Panc1 (cell line): ENCODE measurements around the gene RNF43. TPM values are rescaled to one million over a fixed set of nuclear protein-coding genes. Genes with fewer than 3 reads are reported as not detected.
"Not testable (repeated sequence)": the region's sequence is repeated elsewhere in the genome, so short reads cannot be mapped to it uniquely, and the experiment has no call there.

Experiments used
- ATAC-seq: fragments of 200-7000 bp; cut with Tn5 transposase; 2 replicates; pipeline ENCODE4 v1.9.1; 2020; ENCODE audit warnings: mild to moderate bottlenecking, moderate library complexity
- BruUV-seq: library from RNA; stranded (reverse); fragments of 400-500 nt; replicated peaks from 2 replicates; lab custom pipeline; 2021; lab: Mats Ljungman, UMichigan
- CTCF ChIA-PET: fragments of 300-600 bp; sonication (Branson Sonifier 250); formaldehyde crosslinking; loops from one replicate; lab custom pipeline; 2022; ENCODE audit warnings: antibody characterized with exemption; lab: Charles Lee
- POLR2A ChIA-PET: fragments of 300-600 bp; sonication (Branson Sonifier 250); formaldehyde crosslinking; loops from one replicate; lab custom pipeline; 2022; ENCODE audit warnings: antibody characterized with exemption; lab: Charles Lee
- DNase-seq: peaks from one replicate; pipeline ENCODE4 v3.0.0-alpha.2; 2010; ENCODE audit warnings: low read depth, low spot score
- H3K27ac ChIP-seq: 2 replicates; pipeline ENCODE4 v1.5.1; 2011; ENCODE audit warnings: mild to moderate bottlenecking, low read length, inconsistent platforms
- H3K27me3 ChIP-seq: fragments of 200-500 bp; sonication (Bioruptor generic); 2 replicates; pipeline ENCODE4 v1.6.0; 2014; ENCODE audit warnings: low read length, inconsistent platforms; ENCODE audit not compliant: control insufficient read depth, insufficient read depth
- H3K36me3 ChIP-seq: fragments of 200-500 bp; sonication (Bioruptor generic); 2 replicates; pipeline ENCODE4 v1.5.1; 2014; ENCODE audit warnings: inconsistent platforms, mild to moderate bottlenecking, low read length, moderate library complexity; ENCODE audit not compliant: control insufficient read depth, insufficient read depth
- H3K4me1 ChIP-seq: 2 replicates; pipeline ENCODE4 v1.5.1; 2011; ENCODE audit warnings: inconsistent platforms, mild to moderate bottlenecking, low read length, moderate library complexity; ENCODE audit not compliant: control insufficient read depth, insufficient read depth
- H3K4me3 ChIP-seq, 2 experiments: 2 replicates each; pipeline ENCODE4 v1.5.1; 2011 to 2012; ENCODE audit warnings: low read depth in 2 of 2, low read length in 2 of 2, mild to moderate bottlenecking in 2 of 2, inconsistent platforms in 1 of 2, moderate library complexity in 1 of 2
- H3K9me3 ChIP-seq: fragments of 200-500 bp; sonication (Bioruptor generic); 2 replicates; pipeline ENCODE4 v1.5.1; 2014; ENCODE audit warnings: low read depth, mild to moderate bottlenecking, inconsistent platforms, low read length, moderate library complexity; ENCODE audit not compliant: control insufficient read depth, insufficient read depth
- POLR2AphosphoS5 ChIP-seq: IDR thresholded peaks from 2 replicates; pipeline ENCODE4 v1.6.1; 2012; ENCODE audit warnings: mild to moderate bottlenecking, low read depth, low read length, moderate library complexity
- SIN3A ChIP-seq: IDR thresholded peaks from 2 replicates; pipeline ENCODE4 v1.6.1; 2012; ENCODE audit warnings: low read depth, mild to moderate bottlenecking, low read length, moderate library complexity, borderline replicate concordance; ENCODE audit not compliant: insufficient read depth
- TCF7L2 ChIP-seq: IDR thresholded peaks from 2 replicates; pipeline ENCODE4 v1.6.1; 2011; ENCODE audit warnings: mild to moderate bottlenecking, low read depth, low read length, inconsistent platforms
- in situ Hi-C: cut with HindIII; loops from 2 replicates; pipeline ENCODE4 v1.10.0; 2016; ENCODE audit warnings: low sequenced_read_pairs, low pct_unique_long_range_greater_than_20kb
- intact Hi-C: fragments of 100-400 bp; cut with micrococcal nuclease; formaldehyde crosslinking; loops from one replicate; pipeline ENCODE4 v1.10.0; 2022; ENCODE audit not compliant: unreplicated experiment
- total RNA-seq: library from RNA; stranded (reverse); gene quantifications from one replicate; pipeline ENCODE4 v1.2.1, GENCODE V29; 2021; ENCODE audit not compliant: unreplicated experiment
- TF ChIP-seq, protein P1 (sequence below), 2 experiments: IDR thresholded peaks; 2 replicates each; pipeline ENCODE4 v1.6.1; 2011 to 2012; ENCODE audit warnings: low read depth in 2 of 2, control low read depth in 1 of 2, low read length in 1 of 2, mild to moderate bottlenecking in 1 of 2, moderate library complexity in 1 of 2; ENCODE audit not compliant: insufficient read depth in 1 of 2
- TF ChIP-seq, protein P2 (sequence below): fragments of 450-650 bp; IDR thresholded peaks from 2 replicates; pipeline ENCODE4 v1.5.1; 2017; ENCODE audit warnings: mild to moderate bottlenecking

RNF43 gene
- total RNA-seq, 1 experiment from 2014 or later = 4.7 TPM

DNA sequence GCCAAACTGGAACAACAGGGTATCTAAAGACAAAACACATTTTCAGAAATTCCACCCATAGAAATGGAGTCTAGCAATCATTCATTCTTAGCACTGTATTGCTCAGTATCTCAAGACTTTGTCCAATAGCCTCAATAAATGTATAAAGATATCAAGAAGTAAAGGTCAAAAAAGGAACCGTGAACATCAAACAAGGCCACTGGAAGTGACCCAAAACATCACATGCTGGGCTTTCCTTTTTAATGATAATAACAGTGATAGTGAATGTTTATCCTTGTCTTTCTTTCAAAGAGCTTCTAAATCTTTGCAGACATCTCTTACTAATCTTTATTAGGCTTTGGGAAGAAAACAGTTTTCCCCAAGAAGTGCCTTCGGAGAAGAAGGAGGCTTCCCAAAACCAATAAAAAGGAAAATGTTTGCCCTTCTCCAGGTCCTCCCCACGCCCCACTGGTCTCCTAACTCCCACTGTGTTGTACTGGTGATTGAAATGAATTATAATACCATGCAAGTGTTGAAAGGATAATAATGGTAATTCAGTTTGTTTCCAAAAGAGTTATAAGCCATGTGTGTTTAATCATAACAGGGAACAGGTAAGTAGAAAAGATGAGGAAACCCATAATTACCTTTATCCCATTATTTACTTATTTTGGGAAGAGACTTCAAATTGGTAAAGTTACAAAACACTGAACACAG, 18.6 kb downstream of the RNF43 start:
- Histone ChIP-seq H3K36me3 (no peaks in the 10 kb centered on the region), H3K9me3 (no peaks in the 10 kb centered on the region), H3K27me3 (no peaks in the 10 kb centered on the region), H3K4me1 (no peaks in the 10 kb centered on the region; the same call in 1 of the 2 replicates), H3K4me3 (no peak overlapping the region), H3K27ac (no peak overlapping the region)
- intact Hi-C loops = no loop called here
- TF ChIP-seq POLR2AphosphoS5 (no peak), TCF7L2 (no peak; the same call in 1 of the 2 replicates), SIN3A (no peak)
- TF ChIP-seq, protein P1, sequence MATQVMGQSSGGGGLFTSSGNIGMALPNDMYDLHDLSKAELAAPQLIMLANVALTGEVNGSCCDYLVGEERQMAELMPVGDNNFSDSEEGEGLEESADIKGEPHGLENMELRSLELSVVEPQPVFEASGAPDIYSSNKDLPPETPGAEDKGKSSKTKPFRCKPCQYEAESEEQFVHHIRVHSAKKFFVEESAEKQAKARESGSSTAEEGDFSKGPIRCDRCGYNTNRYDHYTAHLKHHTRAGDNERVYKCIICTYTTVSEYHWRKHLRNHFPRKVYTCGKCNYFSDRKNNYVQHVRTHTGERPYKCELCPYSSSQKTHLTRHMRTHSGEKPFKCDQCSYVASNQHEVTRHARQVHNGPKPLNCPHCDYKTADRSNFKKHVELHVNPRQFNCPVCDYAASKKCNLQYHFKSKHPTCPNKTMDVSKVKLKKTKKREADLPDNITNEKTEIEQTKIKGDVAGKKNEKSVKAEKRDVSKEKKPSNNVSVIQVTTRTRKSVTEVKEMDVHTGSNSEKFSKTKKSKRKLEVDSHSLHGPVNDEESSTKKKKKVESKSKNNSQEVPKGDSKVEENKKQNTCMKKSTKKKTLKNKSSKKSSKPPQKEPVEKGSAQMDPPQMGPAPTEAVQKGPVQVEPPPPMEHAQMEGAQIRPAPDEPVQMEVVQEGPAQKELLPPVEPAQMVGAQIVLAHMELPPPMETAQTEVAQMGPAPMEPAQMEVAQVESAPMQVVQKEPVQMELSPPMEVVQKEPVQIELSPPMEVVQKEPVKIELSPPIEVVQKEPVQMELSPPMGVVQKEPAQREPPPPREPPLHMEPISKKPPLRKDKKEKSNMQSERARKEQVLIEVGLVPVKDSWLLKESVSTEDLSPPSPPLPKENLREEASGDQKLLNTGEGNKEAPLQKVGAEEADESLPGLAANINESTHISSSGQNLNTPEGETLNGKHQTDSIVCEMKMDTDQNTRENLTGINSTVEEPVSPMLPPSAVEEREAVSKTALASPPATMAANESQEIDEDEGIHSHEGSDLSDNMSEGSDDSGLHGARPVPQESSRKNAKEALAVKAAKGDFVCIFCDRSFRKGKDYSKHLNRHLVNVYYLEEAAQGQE (IDR thresholded peaks at IDR 0.05; ENCODE audit: insufficient read depth in 1 of 2, low read depth in 2 of 2, low read length in 1 of 2) = no peak
- TF ChIP-seq, protein P2, sequence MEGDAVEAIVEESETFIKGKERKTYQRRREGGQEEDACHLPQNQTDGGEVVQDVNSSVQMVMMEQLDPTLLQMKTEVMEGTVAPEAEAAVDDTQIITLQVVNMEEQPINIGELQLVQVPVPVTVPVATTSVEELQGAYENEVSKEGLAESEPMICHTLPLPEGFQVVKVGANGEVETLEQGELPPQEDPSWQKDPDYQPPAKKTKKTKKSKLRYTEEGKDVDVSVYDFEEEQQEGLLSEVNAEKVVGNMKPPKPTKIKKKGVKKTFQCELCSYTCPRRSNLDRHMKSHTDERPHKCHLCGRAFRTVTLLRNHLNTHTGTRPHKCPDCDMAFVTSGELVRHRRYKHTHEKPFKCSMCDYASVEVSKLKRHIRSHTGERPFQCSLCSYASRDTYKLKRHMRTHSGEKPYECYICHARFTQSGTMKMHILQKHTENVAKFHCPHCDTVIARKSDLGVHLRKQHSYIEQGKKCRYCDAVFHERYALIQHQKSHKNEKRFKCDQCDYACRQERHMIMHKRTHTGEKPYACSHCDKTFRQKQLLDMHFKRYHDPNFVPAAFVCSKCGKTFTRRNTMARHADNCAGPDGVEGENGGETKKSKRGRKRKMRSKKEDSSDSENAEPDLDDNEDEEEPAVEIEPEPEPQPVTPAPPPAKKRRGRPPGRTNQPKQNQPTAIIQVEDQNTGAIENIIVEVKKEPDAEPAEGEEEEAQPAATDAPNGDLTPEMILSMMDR = no peak
- DNase-seq (no peak), ATAC-seq (no peak)
- in situ Hi-C loops = no loop called here
- CTCF ChIA-PET = no interaction called here
- POLR2A ChIA-PET = interaction anchor here (0.7 kb wide), 1 partner anchor 64 kb away, joined by 5 read pairs; no protein-coding TSS in a partner anchor
- no TSS peak for BruUV-seq

- intact Hi-C loops, H3K27ac ChIP-seq, H3K4me3 ChIP-seq, in situ Hi-C loops, ATAC-seq, DNase-seq, H3K27me3 ChIP-seq, CTCF ChIA-PET, H3K36me3 ChIP-seq, H3K9me3 ChIP-seq, BruUV-seq, H3K4me1 ChIP-seq: not testable (repeated sequence)
- POLR2A ChIA-PET = interaction anchor here (0.7 kb wide), 1 partner anchor 58 kb away, joined by 5 read pairs; no protein-coding TSS in a partner anchor
These were observed 19.9 kb downstream of the RNF43 start for GRCh38 chr17:58397421-58397820.

DNA sequence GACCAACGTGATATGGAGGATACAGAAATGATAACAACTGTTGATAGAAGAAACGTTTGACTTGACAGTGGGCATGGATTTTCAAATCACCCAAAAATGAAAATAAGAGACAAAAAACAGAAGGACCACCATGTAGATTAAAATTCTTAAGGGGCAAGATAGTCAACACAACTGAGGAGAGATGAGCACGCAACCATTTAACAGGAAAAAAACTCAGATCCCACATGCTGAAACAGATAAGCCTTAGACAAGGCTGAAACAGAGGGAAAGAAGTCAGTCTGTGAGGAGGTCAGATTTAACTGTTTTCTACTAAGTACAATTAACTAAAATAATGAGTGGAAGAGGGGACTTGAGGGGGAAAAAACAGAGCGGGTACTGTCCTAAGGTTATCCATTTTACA, 21.2 kb downstream of the RNF43 start:
- H3K36me3 ChIP-seq = no peaks in the 10 kb centered on the region
- no peak for TF ChIP-seq TCF7L2
- TF ChIP-seq, protein P2 = no peak
- TF ChIP-seq, protein P1 (IDR thresholded peaks at IDR 0.05; ENCODE audit: insufficient read depth in 1 of 2, low read depth in 2 of 2, low read length in 1 of 2) = no peak
- DNase-seq (no peak), ATAC-seq (no peak)
- intact Hi-C loops (no loop called here), in situ Hi-C loops (no loop called here)
- CTCF ChIA-PET = no interaction called here
- POLR2A ChIA-PET = no interaction called here
- H3K9me3 ChIP-seq = no peaks in the 10 kb centered on the region
- no peak overlapping the region for H3K27ac ChIP-seq
- H3K4me3 ChIP-seq = no peak overlapping the region
- no peaks in the 10 kb centered on the region for H3K27me3 ChIP-seq
- BruUV-seq = no TSS peak
- peaks cover 8% of the 10 kb centered on the region for H3K4me1 ChIP-seq
